ENCODE measurements around the gene TRIM43B. TPM values are rescaled to one million over a fixed set of nuclear protein-coding genes. Genes with fewer than 3 reads are reported as not detected.
"Not testable (repeated sequence)": the region's sequence is repeated elsewhere in the genome, so short reads cannot be mapped to it uniquely, and the experiment has no call there.

The TRIM43B gene
- total RNA-seq, 1 experiment from 2014 or later: not detected

- no peak overlapping the region for H3K27ac Mint-ChIP-seq (ENCODE audit: low read depth, unreplicated experiment)
- ChIA-PET POLR2A (no interaction called here), CTCF (no interaction called here)
- TF ChIP-seq, protein P1, sequence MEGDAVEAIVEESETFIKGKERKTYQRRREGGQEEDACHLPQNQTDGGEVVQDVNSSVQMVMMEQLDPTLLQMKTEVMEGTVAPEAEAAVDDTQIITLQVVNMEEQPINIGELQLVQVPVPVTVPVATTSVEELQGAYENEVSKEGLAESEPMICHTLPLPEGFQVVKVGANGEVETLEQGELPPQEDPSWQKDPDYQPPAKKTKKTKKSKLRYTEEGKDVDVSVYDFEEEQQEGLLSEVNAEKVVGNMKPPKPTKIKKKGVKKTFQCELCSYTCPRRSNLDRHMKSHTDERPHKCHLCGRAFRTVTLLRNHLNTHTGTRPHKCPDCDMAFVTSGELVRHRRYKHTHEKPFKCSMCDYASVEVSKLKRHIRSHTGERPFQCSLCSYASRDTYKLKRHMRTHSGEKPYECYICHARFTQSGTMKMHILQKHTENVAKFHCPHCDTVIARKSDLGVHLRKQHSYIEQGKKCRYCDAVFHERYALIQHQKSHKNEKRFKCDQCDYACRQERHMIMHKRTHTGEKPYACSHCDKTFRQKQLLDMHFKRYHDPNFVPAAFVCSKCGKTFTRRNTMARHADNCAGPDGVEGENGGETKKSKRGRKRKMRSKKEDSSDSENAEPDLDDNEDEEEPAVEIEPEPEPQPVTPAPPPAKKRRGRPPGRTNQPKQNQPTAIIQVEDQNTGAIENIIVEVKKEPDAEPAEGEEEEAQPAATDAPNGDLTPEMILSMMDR (IDR thresholded peaks at IDR 0.05; ENCODE audit: unreplicated experiment): no peak
- H3K4me1 Mint-ChIP-seq (ENCODE audit: insufficient read depth, unreplicated experiment): no peaks in the 10 kb centered on the region
- no peak overlapping the region for H3K4me3 Mint-ChIP-seq (ENCODE audit: unreplicated experiment)
- BruUV-seq (replicated peaks): no TSS peak
- H3K9me3 Mint-ChIP-seq (ENCODE audit: unreplicated experiment): no peaks in the 10 kb centered on the region
- intact Hi-C loops (cut with micrococcal nuclease): no loop called here
- no peaks in the 10 kb centered on the region for H3K36me3 Mint-ChIP-seq (ENCODE audit: insufficient read depth, unreplicated experiment)
- no peak for DNase-seq (ENCODE audit: unreplicated experiment)
- H3K27me3 Mint-ChIP-seq (ENCODE audit: insufficient read depth, unreplicated experiment): peaks cover 16% of the 10 kb centered on the region
Observed at GRCh38 chr2:95509408-95509807, 24.9 kb upstream of the TRIM43B start.

GRCh38 chr2:95505222-95505621 lies 20.7 kb upstream of the TRIM43B start:
- Mint-ChIP-seq H3K9me3 (ENCODE audit: unreplicated experiment) (no peaks in the 10 kb centered on the region), H3K4me3 (ENCODE audit: unreplicated experiment) (no peak overlapping the region), H3K27ac (ENCODE audit: low read depth, unreplicated experiment) (no peak overlapping the region), H3K36me3 (ENCODE audit: insufficient read depth, unreplicated experiment) (no peaks in the 10 kb centered on the region), H3K27me3 (ENCODE audit: insufficient read depth, unreplicated experiment) (peaks cover 30% of the 10 kb centered on the region), H3K4me1 (ENCODE audit: insufficient read depth, unreplicated experiment) (no peaks in the 10 kb centered on the region)
- intact Hi-C loops (cut with micrococcal nuclease): no loop called here
- ChIA-PET CTCF (no interaction called here), POLR2A (no interaction called here)
- no peak for DNase-seq (ENCODE audit: unreplicated experiment)
- no TSS peak for BruUV-seq (replicated peaks)
- TF ChIP-seq, protein P1 (IDR thresholded peaks at IDR 0.05; ENCODE audit: unreplicated experiment): no peak

GRCh38 chr2:95500854-95501253 lies 16.3 kb upstream of the TRIM43B start:
- Mint-ChIP-seq H3K27ac (ENCODE audit: low read depth, unreplicated experiment) (no peak overlapping the region), H3K9me3 (ENCODE audit: unreplicated experiment) (no peaks in the 10 kb centered on the region), H3K4me3 (ENCODE audit: unreplicated experiment) (no peak overlapping the region), H3K36me3 (ENCODE audit: insufficient read depth, unreplicated experiment) (no peaks in the 10 kb centered on the region), H3K4me1 (ENCODE audit: insufficient read depth, unreplicated experiment) (no peaks in the 10 kb centered on the region), H3K27me3 (ENCODE audit: insufficient read depth, unreplicated experiment) (peaks cover 14% of the 10 kb centered on the region)
- TF ChIP-seq, protein P1 (IDR thresholded peaks at IDR 0.05; ENCODE audit: unreplicated experiment): no peak
- no peak for DNase-seq (ENCODE audit: unreplicated experiment)
- POLR2A ChIA-PET: no interaction called here
- no TSS peak for BruUV-seq (replicated peaks)
- CTCF ChIA-PET: no interaction called here
- intact Hi-C loops (cut with micrococcal nuclease): no loop called here

GRCh38 chr2:95492076-95492475 lies 7.5 kb upstream of the TRIM43B start:
- BruUV-seq (replicated peaks); H3K27ac Mint-ChIP-seq (ENCODE audit: low read depth, unreplicated experiment); CTCF ChIA-PET; H3K4me1 Mint-ChIP-seq (ENCODE audit: insufficient read depth, unreplicated experiment); POLR2A ChIA-PET; H3K36me3 Mint-ChIP-seq (ENCODE audit: insufficient read depth, unreplicated experiment); DNase-seq (ENCODE audit: unreplicated experiment); intact Hi-C loops (cut with micrococcal nuclease); H3K9me3 Mint-ChIP-seq (ENCODE audit: unreplicated experiment); H3K4me3 Mint-ChIP-seq (ENCODE audit: unreplicated experiment): not testable (repeated sequence)
- peaks cover 29% of the 10 kb centered on the region for H3K27me3 Mint-ChIP-seq (ENCODE audit: insufficient read depth, unreplicated experiment)

- intact Hi-C loops (cut with micrococcal nuclease); H3K27ac Mint-ChIP-seq (ENCODE audit: low read depth, unreplicated experiment); H3K4me1 Mint-ChIP-seq (ENCODE audit: insufficient read depth, unreplicated experiment); H3K27me3 Mint-ChIP-seq (ENCODE audit: insufficient read depth, unreplicated experiment); H3K9me3 Mint-ChIP-seq (ENCODE audit: unreplicated experiment); BruUV-seq (replicated peaks); DNase-seq (ENCODE audit: unreplicated experiment); CTCF ChIA-PET; POLR2A ChIA-PET; H3K36me3 Mint-ChIP-seq (ENCODE audit: insufficient read depth, unreplicated experiment); H3K4me3 Mint-ChIP-seq (ENCODE audit: unreplicated experiment): not testable (repeated sequence)
Observed at GRCh38 chr2:95475025-95475424, 9.5 kb downstream of the TRIM43B start.

DNA sequence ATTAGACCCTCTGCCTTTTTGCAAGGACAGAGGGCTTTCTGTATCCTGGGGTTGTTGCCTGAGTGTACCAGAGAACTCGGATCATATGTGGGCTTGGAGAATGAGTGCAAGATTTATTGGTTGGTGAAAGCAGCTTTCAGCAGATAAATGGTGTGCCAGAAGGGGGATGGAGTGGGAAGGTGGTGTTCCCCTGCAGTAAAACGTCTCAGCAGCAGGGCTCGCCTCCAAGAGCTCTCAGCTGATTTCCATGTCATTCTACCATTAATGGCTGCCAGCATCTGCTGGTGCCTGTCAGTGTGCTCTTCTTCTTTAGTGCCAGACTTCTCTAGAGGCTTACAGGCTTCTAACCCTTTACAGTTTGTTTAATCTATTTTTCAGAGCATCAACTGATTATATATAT lies 16.6 kb downstream of the TRIM43B start:
- H3K36me3 Mint-ChIP-seq (ENCODE audit: insufficient read depth, unreplicated experiment); BruUV-seq (replicated peaks); H3K27me3 Mint-ChIP-seq (ENCODE audit: insufficient read depth, unreplicated experiment); H3K27ac Mint-ChIP-seq (ENCODE audit: low read depth, unreplicated experiment); CTCF ChIA-PET; DNase-seq (ENCODE audit: unreplicated experiment); POLR2A ChIA-PET; H3K4me1 Mint-ChIP-seq (ENCODE audit: insufficient read depth, unreplicated experiment); intact Hi-C loops (cut with micrococcal nuclease); H3K9me3 Mint-ChIP-seq (ENCODE audit: unreplicated experiment); H3K4me3 Mint-ChIP-seq (ENCODE audit: unreplicated experiment): not testable (repeated sequence)

DNA sequence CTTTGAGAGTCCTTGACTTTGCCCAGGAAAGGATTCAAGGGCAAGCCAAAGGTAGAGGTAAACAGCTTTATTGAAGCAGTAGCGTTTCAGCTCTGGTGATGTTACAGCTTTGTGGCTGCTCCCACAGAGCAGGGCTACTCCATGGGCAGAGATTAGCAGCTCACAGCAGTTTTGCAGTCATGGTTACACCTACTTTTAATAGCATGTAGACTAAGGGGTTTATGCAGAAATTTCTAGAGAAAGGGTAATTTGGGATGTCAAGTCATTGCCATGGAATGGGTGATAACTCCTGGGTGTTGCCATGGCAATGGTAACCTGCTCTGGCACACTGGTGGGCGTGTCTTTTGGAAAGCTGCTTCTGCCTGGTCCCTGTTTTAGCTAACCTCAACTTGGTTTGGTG lies 18.0 kb downstream of the TRIM43B start:
- H3K27ac Mint-ChIP-seq (ENCODE audit: low read depth, unreplicated experiment); H3K9me3 Mint-ChIP-seq (ENCODE audit: unreplicated experiment); H3K4me3 Mint-ChIP-seq (ENCODE audit: unreplicated experiment); H3K36me3 Mint-ChIP-seq (ENCODE audit: insufficient read depth, unreplicated experiment); DNase-seq (ENCODE audit: unreplicated experiment); H3K4me1 Mint-ChIP-seq (ENCODE audit: insufficient read depth, unreplicated experiment); POLR2A ChIA-PET; BruUV-seq (replicated peaks); H3K27me3 Mint-ChIP-seq (ENCODE audit: insufficient read depth, unreplicated experiment); CTCF ChIA-PET; intact Hi-C loops (cut with micrococcal nuclease): not testable (repeated sequence)

DNA sequence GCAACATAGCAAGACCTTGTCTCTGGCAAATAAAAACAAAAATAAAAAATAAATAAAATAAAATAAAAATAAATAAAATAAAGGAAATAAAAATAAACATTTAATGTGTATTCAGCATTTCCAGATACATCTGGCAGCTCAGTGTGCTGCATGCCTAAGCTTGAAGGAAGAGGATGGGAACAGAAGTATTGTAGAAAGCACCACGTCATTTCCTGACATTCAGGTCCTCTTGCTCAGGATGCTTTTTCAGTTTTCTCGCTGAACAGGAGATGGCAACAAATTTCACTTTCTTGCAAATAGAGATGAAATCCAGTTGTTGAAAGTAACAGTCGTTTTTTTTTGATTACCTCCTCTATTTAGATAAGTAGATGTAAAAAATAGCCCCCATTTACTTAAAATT lies 21.3 kb downstream of the TRIM43B start:
- CTCF ChIA-PET; POLR2A ChIA-PET; intact Hi-C loops (cut with micrococcal nuclease); BruUV-seq (replicated peaks); H3K36me3 Mint-ChIP-seq (ENCODE audit: insufficient read depth, unreplicated experiment); H3K27ac Mint-ChIP-seq (ENCODE audit: low read depth, unreplicated experiment); H3K27me3 Mint-ChIP-seq (ENCODE audit: insufficient read depth, unreplicated experiment); H3K4me1 Mint-ChIP-seq (ENCODE audit: insufficient read depth, unreplicated experiment); DNase-seq (ENCODE audit: unreplicated experiment); H3K9me3 Mint-ChIP-seq (ENCODE audit: unreplicated experiment); H3K4me3 Mint-ChIP-seq (ENCODE audit: unreplicated experiment): not testable (repeated sequence)

All from MCF 10A (cell line).